Measurements from ENCODE around the gene MYOCD. TPM values are rescaled to one million over a fixed set of nuclear protein-coding genes. Genes with fewer than 3 reads are reported as not detected.

MYOCD gene
- polyA plus RNA-seq, 1 donor (not counting 4 experiments of a cell fraction or from before 2014, with no cell fraction given) = not detected

- no peak overlapping the region for H3K27ac ChIP-seq (ENCODE audit: control insufficient read depth, insufficient read depth, low read length)
- H3K36me3 ChIP-seq (ENCODE audit: control insufficient read depth in 2 of 2, extremely low read depth in 1 of 2, insufficient read depth in 2 of 2, low read length in 2 of 2) = no peaks in the 10 kb centered on the region
- no peak overlapping the region for H3K4me3 ChIP-seq (ENCODE audit: control insufficient read depth in 2 of 3, extremely low read depth in 1 of 3, insufficient read depth in 2 of 3, low read depth in 1 of 3, low read length in 3 of 3)
- no peak for FAIRE-seq
- peaks cover 2% of the 10 kb centered on the region for H3K4me1 ChIP-seq (ENCODE audit: control insufficient read depth, extremely low read depth, insufficient read depth, low read length)
- H3K9me3 ChIP-seq (ENCODE audit: control insufficient read depth, low read depth, low read length) = no peaks in the 10 kb centered on the region
- H3K9me1 ChIP-seq (ENCODE audit: control insufficient read depth, extremely low read depth, insufficient read depth, low read length) = no peaks in the 10 kb centered on the region
- H4K20me1 ChIP-seq (ENCODE audit: control insufficient read depth, extremely low read depth, insufficient read depth, low read length) = no peaks in the 10 kb centered on the region
- H3K9ac ChIP-seq (ENCODE audit: control insufficient read depth, extremely low read depth, insufficient read depth, low read length) = no peak overlapping the region
- H3K4me2 ChIP-seq (ENCODE audit: control insufficient read depth, extremely low read depth, insufficient read depth, low read depth, low read length) = no peak overlapping the region
- dilution Hi-C loops (cut with MboI; ENCODE audit: extremely low pct_ligation_motif_present, low sequenced_read_pairs) = no loop called here
- H3K27me3 ChIP-seq (ENCODE audit: control insufficient read depth, extremely low read depth, insufficient read depth, low read length) = no peaks in the 10 kb centered on the region
- H2AFZ ChIP-seq (ENCODE audit: control insufficient read depth, low read length) = peak overlapping the region; percentile 4
- TF ChIP-seq CTCF (optimal IDR thresholded peaks at IDR 0.05 in 1 of 3, IDR thresholded peaks at IDR 0.05 in 1 of 3, conservative IDR thresholded peaks at IDR 0.05 in 1 of 3; ENCODE audit: extremely low read depth in 1 of 3, insufficient read depth in 2 of 3, low read length in 3 of 3) (no peak), EZH2 (IDR thresholded peaks at IDR 0.05; ENCODE audit: low read length) (no peak)
- H3K79me2 ChIP-seq (ENCODE audit: control insufficient read depth, insufficient read depth, low read length) = no peaks in the 10 kb centered on the region
- no peak for DNase-seq (ENCODE audit: low read depth, low spot score)
Measured at GRCh38 chr17:12627781-12628451, 37.8 kb upstream of the MYOCD start.

GRCh38 chr17:12631076-12631475, 34.6 kb upstream of the MYOCD start:
- H2AFZ ChIP-seq (ENCODE audit: control insufficient read depth, low read length) = no peak overlapping the region
- H3K27ac ChIP-seq (ENCODE audit: control insufficient read depth, insufficient read depth, low read length) = no peak overlapping the region
- H3K4me2 ChIP-seq (ENCODE audit: control insufficient read depth, extremely low read depth, insufficient read depth, low read depth, low read length) = no peak overlapping the region
- TF ChIP-seq EZH2 (IDR thresholded peaks at IDR 0.05; ENCODE audit: low read length) = no peak
- no peak for TF ChIP-seq CTCF (optimal IDR thresholded peaks at IDR 0.05 in 1 of 3, IDR thresholded peaks at IDR 0.05 in 1 of 3, conservative IDR thresholded peaks at IDR 0.05 in 1 of 3; ENCODE audit: extremely low read depth in 1 of 3, insufficient read depth in 2 of 3, low read length in 3 of 3)
- dilution Hi-C loops (cut with MboI; ENCODE audit: extremely low pct_ligation_motif_present, low sequenced_read_pairs) = no loop called here
- H3K4me3 ChIP-seq (ENCODE audit: control insufficient read depth in 2 of 3, extremely low read depth in 1 of 3, insufficient read depth in 2 of 3, low read depth in 1 of 3, low read length in 3 of 3) = no peak overlapping the region
- H4K20me1 ChIP-seq (ENCODE audit: control insufficient read depth, extremely low read depth, insufficient read depth, low read length) = no peaks in the 10 kb centered on the region
- no peaks in the 10 kb centered on the region for H3K36me3 ChIP-seq (ENCODE audit: control insufficient read depth in 2 of 2, extremely low read depth in 1 of 2, insufficient read depth in 2 of 2, low read length in 2 of 2)
- peaks cover 7% of the 10 kb centered on the region for H3K4me1 ChIP-seq (ENCODE audit: control insufficient read depth, extremely low read depth, insufficient read depth, low read length)
- no peaks in the 10 kb centered on the region for H3K27me3 ChIP-seq (ENCODE audit: control insufficient read depth, extremely low read depth, insufficient read depth, low read length)
- FAIRE-seq (no peak), DNase-seq (ENCODE audit: low read depth, low spot score) (no peak)
- H3K9me1 ChIP-seq (ENCODE audit: control insufficient read depth, extremely low read depth, insufficient read depth, low read length) = no peaks in the 10 kb centered on the region
- no peaks in the 10 kb centered on the region for H3K9me3 ChIP-seq (ENCODE audit: control insufficient read depth, low read depth, low read length)
- H3K9ac ChIP-seq (ENCODE audit: control insufficient read depth, extremely low read depth, insufficient read depth, low read length) = no peak overlapping the region
- H3K79me2 ChIP-seq (ENCODE audit: control insufficient read depth, insufficient read depth, low read length) = no peaks in the 10 kb centered on the region
